ENCODE measurements around the gene GATAD2B. TPM values are rescaled to one million over a fixed set of nuclear protein-coding genes. Genes with fewer than 3 reads are reported as not detected.
A peak's percentile ranks its signal among the peaks of the same experiment; 100 is the strongest.
"Not testable (repeated sequence)": the region's sequence is repeated elsewhere in the genome, so short reads cannot be mapped to it uniquely, and the experiment has no call there.

Gene GATAD2B
- total RNA-seq, 1 donor from 2014 or later: 30.1 TPM

GRCh38 chr1:153793261-153793972, 129.4 kb downstream of the GATAD2B start:
- intact Hi-C loops (cut with DNase I): no loop called here
- DNase-seq (no peak), ATAC-seq (ENCODE audit: poor library complexity) (no peak)

DNA sequence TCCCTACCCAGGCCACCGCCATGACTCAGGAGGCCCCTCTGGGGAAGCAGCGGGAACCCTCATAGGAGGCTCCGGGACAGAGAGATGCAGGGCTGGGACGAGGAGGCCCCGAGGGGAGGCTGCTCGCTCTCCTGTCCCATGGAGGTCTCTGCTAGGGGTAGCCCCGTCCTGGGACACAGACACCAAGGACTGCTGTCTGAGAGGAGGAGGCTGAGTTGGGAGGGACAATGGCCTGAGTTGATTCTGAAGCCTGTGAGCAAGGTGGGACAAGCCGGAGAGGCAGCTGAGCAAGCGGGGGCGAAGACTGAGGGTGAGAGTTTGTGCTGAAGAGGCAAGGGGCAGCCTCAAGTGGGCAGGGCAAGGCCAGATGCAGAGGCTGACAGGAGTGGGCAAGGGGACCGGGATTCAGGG, 130.1 kb downstream of the GATAD2B start:
- DNase-seq (no peak), ATAC-seq (ENCODE audit: poor library complexity) (no peak)
- intact Hi-C loops (cut with DNase I): no loop called here

GRCh38 chr1:153791648-153792253, 131.0 kb downstream of the GATAD2B start:
- DNase-seq (no peak), ATAC-seq (ENCODE audit: poor library complexity) (no peak)
- intact Hi-C loops (cut with DNase I): no loop called here

DNA sequence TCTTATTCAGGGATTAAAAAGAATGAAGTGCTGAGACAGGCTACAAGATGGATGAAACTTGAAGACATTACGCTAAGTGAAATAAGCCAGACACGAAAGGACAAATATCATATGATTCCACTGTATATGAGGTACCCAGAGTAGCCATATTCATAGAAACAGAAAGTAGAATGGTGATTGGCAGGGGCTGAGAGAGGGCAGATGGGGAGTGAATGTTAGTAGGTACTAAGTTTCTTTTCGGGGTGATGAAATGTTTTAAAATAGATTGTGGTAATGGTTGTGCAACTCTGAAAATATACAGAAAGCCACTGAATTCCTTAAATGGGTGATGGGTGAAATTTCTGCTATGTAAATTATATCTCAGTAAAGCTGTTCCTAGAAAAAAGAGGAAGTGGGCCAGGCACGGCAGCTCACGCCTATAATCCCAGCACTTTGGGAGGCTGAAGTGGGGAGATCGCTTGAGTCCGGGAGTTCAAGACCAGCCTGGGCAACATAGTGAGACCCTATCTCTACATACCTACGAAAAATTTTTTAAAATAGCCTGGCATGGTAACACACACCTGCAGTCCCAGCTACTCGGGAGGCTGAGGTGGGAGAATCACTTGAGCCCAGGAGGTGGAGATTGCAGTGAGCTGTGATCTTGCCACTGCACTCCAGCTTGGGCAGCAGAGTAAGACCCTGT, 131.7 kb downstream of the GATAD2B start:
- intact Hi-C loops (cut with DNase I): no loop called here
- ATAC-seq (ENCODE audit: poor library complexity): peak; percentile 36
- DNase-seq: peak; percentile 68

- intact Hi-C loops (cut with DNase I): no loop called here
- DNase-seq (peak; percentile 90), ATAC-seq (ENCODE audit: poor library complexity) (peak; percentile 94)
These were observed 132.3 kb downstream of the GATAD2B start for GRCh38 chr1:153790313-153790965.

DNA sequence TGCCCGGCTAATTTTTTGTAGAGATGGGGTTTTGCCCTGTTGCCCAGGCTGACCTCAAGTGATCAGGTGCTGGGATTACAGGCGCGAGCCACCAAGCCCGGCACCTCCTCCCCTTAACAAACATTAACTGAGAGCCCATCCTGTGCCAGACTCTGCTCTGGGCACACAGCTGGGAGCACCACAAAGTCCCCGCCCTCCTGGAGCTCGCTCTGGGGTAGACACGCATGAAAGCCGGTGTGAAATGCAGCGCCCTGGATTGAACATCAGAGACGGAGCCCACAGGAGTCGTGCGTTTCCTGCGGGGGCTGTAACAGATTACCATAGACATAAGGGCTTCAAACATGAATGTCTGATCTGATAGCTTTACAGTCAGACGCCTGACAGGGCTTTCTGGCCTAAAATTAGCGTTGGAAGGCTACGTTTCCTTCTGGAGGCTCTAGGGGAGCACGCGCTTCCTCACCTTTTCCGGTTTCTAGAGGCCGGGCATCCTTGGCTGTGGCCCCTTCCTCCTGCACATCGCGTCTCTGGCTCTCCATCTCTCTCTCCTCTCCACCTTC, 133.2 kb downstream of the GATAD2B start:
- intact Hi-C loops (cut with DNase I): no loop called here
- ATAC-seq (ENCODE audit: poor library complexity) (no peak), DNase-seq (no peak)

DNA sequence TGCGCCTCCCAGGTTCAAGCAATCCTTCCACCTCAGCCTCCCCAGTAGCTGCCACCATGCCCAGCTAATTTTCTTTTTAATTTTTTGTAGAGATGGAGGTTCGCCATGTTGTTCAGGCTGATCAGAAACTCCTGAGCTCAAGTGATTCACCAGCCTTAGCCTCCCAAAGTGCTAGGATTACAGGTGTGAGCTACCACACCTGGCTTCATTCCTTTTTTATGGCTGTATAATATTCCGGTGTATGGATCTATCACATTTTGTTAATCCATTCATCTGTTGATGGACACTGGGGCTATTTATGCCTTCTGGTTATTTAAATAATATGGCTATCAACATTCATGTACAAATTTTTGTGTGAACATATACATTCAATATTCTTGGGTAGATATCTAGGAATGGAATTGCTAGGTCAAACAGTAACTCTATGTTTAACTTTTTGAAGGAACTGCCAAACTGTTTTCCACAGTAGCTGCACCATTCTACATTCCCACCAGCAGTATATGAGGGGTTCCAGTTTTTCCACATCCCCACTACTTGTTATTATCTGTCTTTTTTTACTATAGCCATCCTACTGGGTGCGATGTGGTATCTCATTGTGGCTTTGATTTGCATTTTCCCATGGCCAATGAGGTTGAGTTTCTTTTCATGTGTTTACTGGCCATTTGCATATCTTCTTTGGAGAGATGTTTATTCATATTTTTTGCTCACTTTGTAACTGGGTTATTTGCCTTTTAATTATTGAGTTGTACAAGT, 136.6 kb downstream of the GATAD2B start:
- DNase-seq (no peak), ATAC-seq (ENCODE audit: poor library complexity) (no peak)
- intact Hi-C loops (cut with DNase I): no loop called here

DNA sequence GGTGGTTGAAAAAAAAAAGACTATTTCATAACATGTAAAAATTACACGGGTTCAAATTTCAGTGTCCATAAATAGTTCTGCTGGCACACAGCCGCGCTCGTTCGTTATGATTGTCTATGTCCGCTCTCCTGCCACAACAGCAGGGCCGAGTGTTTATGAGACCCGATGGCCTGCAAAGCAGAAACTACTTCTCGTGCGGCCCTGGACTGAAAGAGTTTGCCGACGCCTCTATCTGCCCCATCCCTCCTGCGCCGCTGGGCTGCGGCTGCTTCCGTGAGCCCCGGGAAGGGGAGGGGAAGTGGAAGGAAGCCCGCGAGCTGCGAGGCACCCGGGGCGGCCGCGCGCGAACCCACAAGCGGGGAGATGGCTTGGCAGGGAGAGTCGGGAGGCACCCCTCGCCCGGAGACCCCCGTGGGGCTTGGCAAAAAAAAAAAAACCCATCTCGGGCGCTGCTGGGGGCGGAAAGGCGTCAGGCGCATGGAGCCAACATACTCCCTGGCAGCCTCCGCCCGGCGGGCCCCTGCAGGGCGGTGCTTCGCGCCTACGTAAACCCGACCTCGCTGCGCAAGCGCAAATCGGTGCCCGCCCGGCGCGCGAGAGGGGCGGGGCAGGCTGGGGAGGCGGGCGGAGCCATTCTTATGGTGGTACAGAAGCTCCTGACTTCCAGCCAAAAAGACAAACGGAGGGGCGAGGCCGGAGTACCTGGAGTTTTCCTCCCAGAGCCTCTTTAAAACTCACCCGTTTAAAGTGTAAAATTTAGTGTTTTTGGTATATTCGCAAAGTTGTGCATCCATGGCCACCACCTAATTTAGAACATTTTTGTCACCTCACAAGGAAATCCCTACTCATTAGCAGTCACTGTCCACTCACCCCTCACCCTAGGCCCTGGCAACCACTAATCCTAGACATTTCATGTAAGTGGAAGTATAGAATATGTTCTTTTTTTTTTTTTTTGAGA, 139.3 kb downstream of the GATAD2B start:
- DNase-seq (peak; percentile 96), ATAC-seq (ENCODE audit: poor library complexity) (peak; percentile 99)
- intact Hi-C loops (cut with DNase I): no loop called here

- ATAC-seq (ENCODE audit: poor library complexity); DNase-seq; intact Hi-C loops (cut with DNase I): not testable (repeated sequence)
These were observed 140.1 kb downstream of the GATAD2B start for GRCh38 chr1:153782648-153783047.

DNA sequence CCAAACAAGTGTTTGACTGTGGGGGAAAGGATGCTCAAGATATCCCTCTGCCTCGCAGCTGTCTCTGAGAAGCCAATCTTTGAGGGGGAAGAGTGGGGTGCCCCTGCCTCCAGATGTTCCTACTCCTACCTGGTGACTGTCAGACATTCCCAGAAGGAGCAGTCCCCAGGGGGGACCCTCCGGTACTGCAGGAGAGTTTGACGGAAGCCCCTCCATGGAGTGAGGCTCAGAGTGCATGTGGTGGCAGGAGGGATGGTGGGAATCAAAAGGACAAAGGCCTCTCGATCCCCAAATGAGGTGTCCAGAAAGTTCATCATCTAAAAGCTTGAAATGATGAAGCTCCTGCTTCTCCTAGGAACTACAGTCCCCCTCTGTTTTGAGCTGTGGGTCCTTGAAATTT, 142.2 kb downstream of the GATAD2B start:
- intact Hi-C loops (cut with DNase I): no loop called here
- ATAC-seq (ENCODE audit: poor library complexity): no peak
- no peak for DNase-seq

DNA sequence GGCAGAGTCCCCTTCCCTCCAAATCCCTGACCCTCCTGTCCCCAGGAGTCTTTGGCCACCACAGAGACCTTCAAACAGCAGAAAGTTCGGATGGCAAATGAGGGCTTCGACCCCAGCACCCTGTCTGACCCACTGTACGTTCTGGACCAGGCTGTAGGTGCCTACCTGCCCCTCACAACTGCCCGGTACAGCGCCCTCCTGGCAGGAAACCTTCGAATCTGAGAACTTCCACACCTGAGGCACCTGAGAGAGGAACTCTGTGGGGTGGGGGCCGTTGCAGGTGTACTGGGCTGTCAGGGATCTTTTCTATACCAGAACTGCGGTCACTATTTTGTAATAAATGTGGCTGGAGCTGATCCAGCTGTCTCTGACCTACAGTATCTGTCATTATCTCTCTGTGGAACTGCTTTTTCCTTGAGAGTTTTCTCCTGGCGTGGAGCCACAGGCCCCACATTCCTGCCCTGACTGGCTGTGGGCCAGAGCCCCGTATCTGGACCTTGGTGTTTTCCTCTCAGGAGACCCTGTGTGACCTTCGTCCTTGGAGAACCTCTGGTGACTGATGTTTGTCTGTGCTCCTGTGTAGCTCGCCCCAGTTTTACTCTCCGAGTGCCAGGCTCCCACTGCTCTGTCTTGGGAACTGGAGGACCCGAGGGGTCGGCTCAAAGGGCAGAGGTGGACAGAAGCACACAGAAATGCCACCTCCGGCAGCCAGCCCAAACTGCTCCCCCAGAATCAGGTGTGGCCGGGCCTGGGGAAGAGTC, 142.8 kb downstream of the GATAD2B start:
- intact Hi-C loops (cut with DNase I): no loop called here
- no peak for ATAC-seq (ENCODE audit: poor library complexity)
- DNase-seq: no peak

GRCh38 chr1:153778824-153779519, 143.8 kb downstream of the GATAD2B start:
- no peak for DNase-seq
- intact Hi-C loops (cut with DNase I): no loop called here
- no peak for ATAC-seq (ENCODE audit: poor library complexity)

GRCh38 chr1:153778051-153778823, 144.5 kb downstream of the GATAD2B start:
- DNase-seq: no peak
- intact Hi-C loops (cut with DNase I): no loop called here
- no peak for ATAC-seq (ENCODE audit: poor library complexity)

DNA sequence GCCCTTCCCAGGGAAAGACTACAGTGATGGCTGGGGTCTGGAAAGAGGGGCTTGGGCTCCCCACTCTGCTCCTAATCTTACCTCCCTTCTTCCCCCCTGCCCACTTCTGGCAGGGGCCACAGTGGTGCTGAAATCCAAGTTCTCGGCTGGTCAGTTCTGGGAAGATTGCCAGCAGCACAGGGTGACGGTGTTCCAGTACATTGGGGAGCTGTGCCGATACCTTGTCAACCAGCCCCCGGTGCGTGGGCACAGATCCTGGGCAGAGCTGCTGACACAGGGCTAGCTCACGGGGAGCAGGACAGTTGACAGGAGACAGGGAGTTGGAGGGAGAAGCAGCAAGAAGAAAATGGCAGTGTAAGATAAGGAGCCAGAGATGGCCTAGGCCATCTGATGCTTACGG, 145.1 kb downstream of the GATAD2B start:
- DNase-seq (no peak), ATAC-seq (ENCODE audit: poor library complexity) (no peak)
- intact Hi-C loops (cut with DNase I): no loop called here

GRCh38 chr1:153776845-153777370, 145.9 kb downstream of the GATAD2B start:
- ATAC-seq (ENCODE audit: poor library complexity): no peak
- intact Hi-C loops (cut with DNase I): no loop called here
- DNase-seq: no peak

Measured in Right ventricle myocardium superior (tissue), 1 donor.